BJ (cell line): ENCODE results near the gene SNAP23. TPM values are rescaled to one million over a fixed set of nuclear protein-coding genes. Genes with fewer than 3 reads are reported as not detected.
"Not testable (repeated sequence)": the region's sequence is repeated elsewhere in the genome, so short reads cannot be mapped to it uniquely, and the experiment has no call there.

Experiments
- CTCF ChIA-PET: fragments of 350-600 bp; formaldehyde crosslinking; extraction: SDS; loops from one replicate; lab custom pipeline; 2021; ENCODE audit warnings: antibody characterized with exemption, inconsistent platforms; lab: Yijun Ruan, JAX
- POLR2A ChIA-PET: fragments of 300-600 bp; sonication (Branson Sonifier 250); formaldehyde crosslinking; extraction: SDS; loops from one replicate; lab custom pipeline; 2021; ENCODE audit warnings: antibody characterized with exemption; lab: Charles Lee
- DNase-seq: peaks from one replicate; pipeline ENCODE4 v3.0.0-alpha.2; 2011; ENCODE audit warnings: low read depth
- H3K27me3 ChIP-seq: 2 replicates; pipeline ENCODE4 v1.6.0; 2011; ENCODE audit warnings: low read length; ENCODE audit not compliant: control insufficient read depth, insufficient read depth
- H3K36me3 ChIP-seq: 2 replicates; pipeline ENCODE4 v1.5.1; 2011; ENCODE audit warnings: low read length; ENCODE audit not compliant: control insufficient read depth, insufficient read depth
- H3K4me3 ChIP-seq: 2 replicates; pipeline ENCODE4 v1.5.1; 2011; ENCODE audit warnings: low read depth, mild to moderate bottlenecking, control low read depth, low read length
- polyA plus RNA-seq: library from polyadenylated mRNA; depleted of rRNA; stranded (reverse); fragments of >200 nt; gene quantifications from 2 replicates; pipeline ENCODE4 v1.2.3, GENCODE V29; 2011
- TF ChIP-seq, protein P1 (sequence below): IDR thresholded peaks from 2 replicates; pipeline ENCODE4 v1.5.1; 2011; ENCODE audit warnings: low read depth, mild to moderate bottlenecking, control low read depth, inconsistent platforms, low read length, moderate library complexity; ENCODE audit not compliant: insufficient read depth

The SNAP23 gene
- polyA plus RNA-seq, 1 experiment, result 28.5 TPM

DNA sequence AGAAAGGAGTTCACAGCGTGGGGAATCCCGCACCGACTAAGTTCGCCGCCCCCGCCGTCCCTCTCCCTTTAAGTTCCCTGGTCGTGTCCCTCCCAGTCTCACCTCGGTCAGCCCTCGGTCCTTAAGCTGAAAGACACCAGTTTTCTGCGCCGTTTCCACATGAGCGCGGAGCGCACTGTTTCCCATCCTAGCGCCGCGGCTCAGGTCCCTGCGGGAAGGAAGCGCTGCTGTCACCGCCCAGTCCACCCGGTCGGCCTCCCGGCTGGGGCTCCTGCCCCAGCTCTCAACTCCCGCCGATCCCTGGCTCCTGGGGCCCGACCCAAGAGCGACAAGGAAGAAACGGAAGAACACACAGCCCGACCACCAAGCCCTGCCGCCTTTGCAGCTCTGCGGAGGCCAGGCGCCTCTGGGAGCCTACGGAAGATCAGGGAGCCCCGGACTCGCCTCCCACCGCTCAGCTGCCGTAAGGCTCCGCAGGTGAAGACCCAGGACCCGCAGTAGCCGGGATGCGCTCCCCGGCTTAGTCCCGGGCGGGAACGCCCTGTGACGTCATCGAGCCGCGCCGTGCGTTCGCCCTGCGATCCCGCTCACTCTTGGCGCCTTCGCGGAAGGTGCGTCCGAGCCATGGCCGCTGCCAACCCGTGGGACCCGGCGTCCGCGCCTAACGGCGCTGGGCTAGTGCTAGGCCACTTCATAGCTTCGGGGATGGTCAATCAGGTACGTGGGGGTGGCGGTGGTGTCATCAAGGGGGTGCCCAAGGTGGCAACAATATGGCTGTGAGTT lies 53.0 kb downstream of the SNAP23 start, which contains the start of the genes HAUS2 and LRRC57:
TSS of gene HAUS2 (plus strand) at position 590 of the 783 bp plus-strand sequence. CDS start at position 625, 35 bp downstream.
TSS of gene LRRC57 (minus strand) at position 545 of the 783 bp plus-strand sequence. CDS start at position 186, 359 bp downstream.
- peak within 1 kb of the TSS; percentile 81 for H3K4me3 ChIP-seq
- no peaks in the 10 kb centered on the region for H3K27me3 ChIP-seq
- peaks cover 6% of the 10 kb centered on the region for H3K36me3 ChIP-seq
- ChIA-PET POLR2A (no interaction called here), CTCF (interaction anchor here (0.8 to 1.6 kb wide), 3 partner anchors 98 to 103 kb away, joined by 3 to 5 read pairs (median 4); no protein-coding TSS in a partner anchor)
- TF ChIP-seq, protein P1, sequence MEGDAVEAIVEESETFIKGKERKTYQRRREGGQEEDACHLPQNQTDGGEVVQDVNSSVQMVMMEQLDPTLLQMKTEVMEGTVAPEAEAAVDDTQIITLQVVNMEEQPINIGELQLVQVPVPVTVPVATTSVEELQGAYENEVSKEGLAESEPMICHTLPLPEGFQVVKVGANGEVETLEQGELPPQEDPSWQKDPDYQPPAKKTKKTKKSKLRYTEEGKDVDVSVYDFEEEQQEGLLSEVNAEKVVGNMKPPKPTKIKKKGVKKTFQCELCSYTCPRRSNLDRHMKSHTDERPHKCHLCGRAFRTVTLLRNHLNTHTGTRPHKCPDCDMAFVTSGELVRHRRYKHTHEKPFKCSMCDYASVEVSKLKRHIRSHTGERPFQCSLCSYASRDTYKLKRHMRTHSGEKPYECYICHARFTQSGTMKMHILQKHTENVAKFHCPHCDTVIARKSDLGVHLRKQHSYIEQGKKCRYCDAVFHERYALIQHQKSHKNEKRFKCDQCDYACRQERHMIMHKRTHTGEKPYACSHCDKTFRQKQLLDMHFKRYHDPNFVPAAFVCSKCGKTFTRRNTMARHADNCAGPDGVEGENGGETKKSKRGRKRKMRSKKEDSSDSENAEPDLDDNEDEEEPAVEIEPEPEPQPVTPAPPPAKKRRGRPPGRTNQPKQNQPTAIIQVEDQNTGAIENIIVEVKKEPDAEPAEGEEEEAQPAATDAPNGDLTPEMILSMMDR, result no peak
- peak; percentile 16 for DNase-seq

DNA sequence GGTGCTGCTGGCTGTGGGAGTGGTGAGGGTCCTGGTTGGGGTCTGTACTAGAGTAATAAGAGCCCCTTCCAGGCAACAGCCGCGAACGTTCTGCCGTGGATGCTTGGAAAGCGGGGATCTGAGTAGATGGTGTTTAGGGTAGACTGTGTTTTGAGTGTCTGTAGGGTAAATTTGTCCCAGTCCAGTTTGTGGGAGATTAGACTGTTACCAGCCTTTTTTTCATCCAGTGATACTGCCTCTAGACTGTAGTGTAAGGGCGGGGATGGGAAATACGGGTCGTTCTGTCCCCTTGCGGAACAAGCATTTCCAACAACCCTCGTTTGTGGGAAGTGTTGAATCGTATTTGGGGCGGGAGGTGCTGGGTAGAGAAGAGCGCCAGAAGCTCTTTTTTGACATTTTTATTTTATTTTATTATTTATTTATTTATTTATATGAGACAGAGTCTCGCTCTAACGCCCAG lies 53.6 kb downstream of the SNAP23 start:
- no peaks in the 10 kb centered on the region for H3K27me3 ChIP-seq
- peaks cover 5% of the 10 kb centered on the region for H3K36me3 ChIP-seq
- DNase-seq, result no peak
- peak overlapping the region; percentile 81 for H3K4me3 ChIP-seq
- ChIA-PET POLR2A (no interaction called here), CTCF (no interaction called here)
- TF ChIP-seq, protein P1, result no peak

DNA sequence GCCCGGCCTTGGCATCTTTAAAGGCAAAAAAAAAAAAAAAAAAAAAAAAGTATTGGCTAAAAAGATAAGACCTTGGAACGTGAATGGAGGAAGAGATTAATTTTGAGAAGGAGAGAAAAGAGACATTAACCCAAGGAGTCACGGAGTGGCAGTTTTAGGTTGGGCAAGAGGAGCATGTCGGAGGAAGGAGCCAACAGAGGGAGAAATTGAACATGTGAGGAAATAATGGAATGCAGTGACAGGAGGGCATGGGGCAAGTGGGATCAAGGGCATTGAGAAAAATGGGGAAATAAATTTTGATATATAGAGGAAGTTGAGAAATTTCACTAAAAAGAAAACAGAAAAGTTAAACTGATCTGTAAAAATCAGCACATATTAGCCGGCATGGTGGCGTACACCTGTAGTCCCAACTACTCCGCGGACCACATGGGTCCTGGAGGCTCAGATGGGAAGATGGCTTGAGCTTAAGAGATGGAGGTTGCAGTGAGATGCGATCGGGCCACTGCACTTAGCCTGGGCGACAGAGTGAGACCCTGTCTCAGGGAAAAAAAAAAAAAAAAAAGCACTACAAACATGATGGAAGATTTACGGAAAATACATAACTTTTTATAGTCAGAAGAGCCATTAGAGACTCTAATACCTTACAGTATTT lies 54.4 kb downstream of the SNAP23 start:
- CTCF ChIA-PET, result interaction anchor here (1.1 kb wide), 1 partner anchor 86 kb away, joined by 3 read pairs; no protein-coding TSS in a partner anchor
- Histone ChIP-seq H3K27me3 (no peaks in the 10 kb centered on the region), H3K4me3 (peak overlapping the region; percentile 81), H3K36me3 (peaks cover 2% of the 10 kb centered on the region)
- POLR2A ChIA-PET, result no interaction called here
- TF ChIP-seq, protein P1, result no peak
- no peak for DNase-seq

DNA sequence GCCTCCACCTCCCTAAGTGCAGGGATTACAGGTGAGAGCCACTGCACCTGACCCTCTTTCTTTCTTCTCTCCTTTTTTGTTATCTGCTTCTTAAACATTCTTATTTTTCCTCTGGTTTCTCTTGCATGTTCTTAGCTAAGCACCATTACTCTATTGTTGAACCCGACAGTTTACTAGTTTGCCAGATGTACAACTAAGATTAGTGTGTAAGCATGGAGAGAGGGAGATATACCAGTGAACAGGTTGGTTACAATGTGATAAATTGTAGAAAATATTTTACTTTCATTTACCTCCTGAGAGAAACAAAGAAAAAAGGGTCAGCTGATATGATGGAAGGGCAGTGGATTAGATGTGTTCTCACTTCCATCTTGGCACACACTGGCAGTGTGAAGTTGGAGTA lies 58.1 kb downstream of the SNAP23 start:
- TF ChIP-seq, protein P1, result no peak
- CTCF ChIA-PET, result no interaction called here
- DNase-seq, result no peak
- Histone ChIP-seq H3K36me3 (no peaks in the 10 kb centered on the region), H3K27me3 (no peaks in the 10 kb centered on the region), H3K4me3 (no peak overlapping the region)
- POLR2A ChIA-PET, result no interaction called here

DNA sequence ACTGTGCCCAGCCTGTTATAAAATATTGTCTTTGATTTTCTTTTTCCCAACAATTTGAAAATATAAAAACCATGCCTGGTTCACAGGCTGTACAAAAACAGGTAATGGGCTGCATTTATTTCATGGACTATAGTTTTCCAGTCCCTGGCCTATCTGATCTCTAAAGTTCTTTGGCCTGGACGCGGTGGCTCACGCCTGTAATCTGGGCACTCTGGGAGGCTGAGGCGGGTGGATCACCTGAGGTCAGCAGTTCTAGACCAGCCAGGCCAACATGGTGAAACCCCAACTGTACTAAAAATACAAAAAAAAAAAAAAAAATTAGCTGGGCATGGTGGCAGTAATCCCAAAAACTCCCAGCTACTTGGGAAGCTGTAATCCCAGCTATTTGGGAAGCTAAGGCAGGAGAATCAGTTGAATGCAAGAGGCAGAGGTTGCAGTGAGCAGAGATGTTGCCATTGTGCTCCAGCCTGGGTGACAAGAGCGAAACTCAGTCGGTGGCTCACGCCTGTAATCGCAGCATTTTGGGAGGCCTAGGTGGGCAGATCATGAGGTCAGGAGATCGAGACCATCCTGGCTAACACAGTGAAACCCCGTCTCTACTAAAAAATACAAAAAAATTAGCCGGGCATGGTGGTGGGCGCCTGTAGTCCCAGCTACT lies 61.2 kb downstream of the SNAP23 start:
- H3K36me3 ChIP-seq, CTCF ChIA-PET, DNase-seq, H3K4me3 ChIP-seq, POLR2A ChIA-PET, H3K27me3 ChIP-seq: not testable (repeated sequence)
